ENCODE data around the gene MARCHF6.
"Not testable (repeated sequence)": the region's sequence is repeated elsewhere in the genome, so short reads cannot be mapped to it uniquely, and the experiment has no call there.

The MARCHF6 gene

DNA sequence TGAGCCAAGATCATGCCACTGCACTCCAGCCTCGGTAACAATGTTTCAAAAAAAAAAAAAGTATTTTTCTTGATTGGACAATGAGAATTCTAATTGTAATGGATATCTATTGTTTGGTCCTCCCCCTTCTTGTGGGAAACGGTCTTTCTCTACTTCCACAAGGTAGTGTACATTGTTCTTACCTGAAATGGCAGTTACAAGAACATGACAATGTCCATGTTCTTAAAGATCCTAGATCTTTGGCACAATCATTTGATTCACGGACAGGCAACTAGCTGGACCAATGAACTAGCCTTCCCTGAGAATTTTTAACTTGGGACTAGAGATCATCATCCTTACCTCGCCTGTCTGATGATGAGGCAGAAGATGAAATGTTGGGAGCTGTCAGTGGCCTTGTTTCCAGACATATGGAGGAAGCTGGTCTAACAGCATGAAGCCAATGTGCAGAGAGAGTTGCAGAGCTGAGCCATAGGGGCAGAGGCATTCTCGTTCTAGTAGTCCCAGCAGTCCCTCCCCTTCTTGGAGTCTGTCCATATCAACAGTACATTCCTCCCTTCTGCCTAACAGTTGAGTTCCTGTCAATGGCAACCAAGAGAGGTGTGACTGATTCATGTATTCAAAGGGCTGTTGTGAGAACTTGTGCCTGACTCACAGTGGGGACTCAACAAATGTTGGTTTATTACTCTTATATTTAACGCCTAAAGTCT is 2.1 kb upstream of the MARCHF6 start:
- no peak for DNase-seq

DNA sequence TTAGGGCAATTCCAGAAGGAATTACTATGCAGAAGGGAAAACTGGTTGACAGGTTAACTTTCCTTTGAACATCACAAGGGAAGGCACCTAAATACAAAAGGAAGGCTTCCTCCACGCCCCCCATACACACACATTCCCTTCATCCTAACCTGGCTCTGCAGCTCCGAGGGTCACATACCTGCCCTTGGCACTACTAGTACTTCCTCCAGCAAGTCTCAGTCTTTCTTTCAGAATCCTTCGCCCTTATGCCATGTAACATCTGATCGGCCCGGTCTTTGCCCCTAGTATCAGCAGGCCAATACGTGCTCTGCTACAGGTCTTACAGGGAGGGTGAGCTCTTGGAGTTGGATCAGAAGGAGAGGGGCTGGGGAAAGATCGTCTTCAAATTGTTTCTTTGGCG is 1.6 kb upstream of the MARCHF6 start:
- DNase-seq: no peak

DNA sequence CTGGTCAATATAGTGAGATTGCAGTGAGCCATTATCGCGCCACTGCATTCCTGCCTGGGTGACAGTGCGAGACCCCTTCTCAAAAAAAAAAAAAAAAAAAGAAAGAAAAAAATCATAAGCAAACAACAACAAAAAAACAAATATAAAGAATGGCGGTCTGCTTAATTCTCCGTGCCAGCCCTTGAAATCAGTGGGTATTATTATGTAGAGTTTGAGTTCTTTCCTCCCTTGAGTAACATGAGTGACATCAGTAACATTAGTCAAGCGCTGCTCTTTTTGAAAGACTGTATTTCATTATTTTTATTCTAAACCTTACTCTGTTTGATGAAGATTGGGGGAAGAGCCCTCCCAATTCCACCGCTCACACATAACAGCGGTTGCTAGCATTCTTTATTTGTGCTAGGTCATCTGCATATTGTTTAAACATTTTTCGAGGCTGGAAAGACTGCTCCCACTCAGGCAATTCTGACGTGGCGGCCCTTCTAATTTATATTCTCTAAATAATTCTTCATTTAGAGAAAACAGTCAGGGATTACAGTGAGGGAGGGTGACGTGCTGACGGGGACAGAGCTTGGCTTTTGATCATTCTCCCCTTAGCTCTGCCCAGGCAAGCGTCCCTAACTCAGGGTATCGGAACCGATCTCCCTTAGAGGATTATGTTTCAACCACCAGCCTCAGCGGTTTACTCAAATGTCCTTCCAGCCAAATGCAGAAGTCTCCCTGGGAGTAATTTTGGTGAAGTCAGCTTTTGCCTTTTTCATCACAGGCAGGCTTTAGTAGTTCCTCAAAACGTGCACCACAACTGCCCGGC is 860 bp upstream of the MARCHF6 start:
- DNase-seq: no peak

DNA sequence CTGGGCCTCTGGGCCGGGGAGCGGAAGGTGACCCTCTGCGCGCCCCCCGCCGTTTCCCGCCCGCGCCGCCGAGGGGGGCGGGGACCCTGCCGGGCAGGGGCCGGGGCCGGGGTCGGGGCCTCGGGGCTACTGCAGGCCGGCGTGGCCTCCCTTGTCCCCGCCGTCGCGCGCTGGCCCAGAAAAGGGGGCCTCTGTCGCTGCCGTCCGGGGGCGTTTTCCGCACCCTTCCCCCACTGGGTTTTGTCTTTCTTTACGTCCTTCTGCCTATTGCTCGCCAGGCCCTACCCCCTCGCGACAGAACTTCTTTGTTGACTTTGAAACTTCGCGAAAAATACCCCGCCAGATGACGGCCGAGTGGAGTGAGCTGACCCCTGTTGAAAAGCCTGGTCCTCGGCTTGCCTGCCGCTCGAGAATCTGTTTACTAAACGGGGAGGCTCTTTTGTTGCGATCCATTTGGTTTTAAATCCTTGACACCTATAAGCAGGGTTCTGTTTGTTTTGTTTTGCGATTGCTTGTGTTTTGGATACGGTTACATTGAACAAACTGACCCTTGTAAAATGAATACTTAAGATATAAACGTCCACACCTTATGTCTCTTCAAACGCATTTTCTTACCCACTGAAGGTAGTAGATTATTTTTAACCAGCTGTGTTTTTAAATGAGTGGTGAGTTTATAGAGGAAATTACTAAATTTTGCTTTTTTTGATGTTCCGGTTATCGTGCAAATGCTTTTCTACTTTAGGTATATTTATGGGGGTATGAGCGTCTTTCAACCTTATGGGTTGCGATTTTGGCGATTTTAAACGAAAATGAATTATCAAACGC is 765 bp downstream of the MARCHF6 start:
- DNase-seq: no peak

DNA sequence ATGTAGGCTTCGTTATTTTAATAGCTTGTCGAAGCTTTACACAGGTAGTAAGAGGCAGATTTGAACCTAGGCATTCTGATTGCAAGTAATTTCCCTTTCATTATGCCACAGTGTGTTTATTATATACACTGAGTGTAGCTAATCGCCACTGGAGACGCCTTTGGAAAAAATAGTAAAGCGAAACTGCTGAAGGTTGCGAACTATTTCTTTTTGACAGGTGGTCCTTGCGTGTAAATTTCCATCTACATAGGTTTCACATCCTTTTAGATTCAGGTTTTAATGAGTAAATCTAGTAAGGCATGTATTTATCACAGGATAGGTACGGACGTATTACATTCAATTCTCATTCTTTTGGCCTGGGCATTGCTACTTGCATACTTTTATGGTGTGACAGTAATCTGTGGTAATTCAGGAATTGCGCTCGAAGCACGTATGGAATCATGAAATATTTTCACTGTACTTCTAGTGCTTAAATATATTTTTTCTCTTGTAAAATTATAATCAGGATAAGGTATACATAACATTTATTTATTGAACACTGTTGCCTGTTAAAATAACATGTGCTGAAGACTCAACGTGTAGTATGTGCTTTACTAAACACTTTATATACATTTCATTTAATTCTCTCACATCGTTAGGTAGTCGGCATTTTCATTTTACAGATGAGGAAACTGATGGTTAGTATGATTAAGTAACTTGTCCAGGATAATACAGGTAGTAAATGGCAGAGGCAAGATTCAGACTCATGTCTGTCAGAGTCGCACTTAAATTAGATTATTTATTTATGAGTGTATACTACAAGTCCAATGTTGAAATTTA is 1.8 kb downstream of the MARCHF6 start:
- no peak for DNase-seq

DNA sequence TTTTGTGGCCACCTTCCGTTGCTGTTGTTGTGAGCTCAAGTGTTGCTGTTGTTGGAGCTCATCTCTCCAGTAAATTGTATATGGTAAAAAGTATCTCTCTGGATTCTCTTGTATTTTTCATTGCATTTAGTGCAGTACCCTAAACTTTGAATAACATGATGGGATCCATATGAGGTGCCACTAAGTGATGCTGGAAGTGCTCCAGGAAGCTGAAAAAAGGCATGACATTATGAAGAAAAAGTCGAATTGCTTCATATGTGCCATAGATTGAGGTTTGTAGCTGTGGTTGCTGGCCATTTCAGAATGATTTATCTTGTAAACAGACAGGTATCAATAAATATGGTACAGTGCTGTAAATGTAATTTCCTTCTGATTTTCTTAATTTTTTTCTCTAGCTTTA is 5.5 kb downstream of the MARCHF6 start:
- DNase-seq: no peak

DNA sequence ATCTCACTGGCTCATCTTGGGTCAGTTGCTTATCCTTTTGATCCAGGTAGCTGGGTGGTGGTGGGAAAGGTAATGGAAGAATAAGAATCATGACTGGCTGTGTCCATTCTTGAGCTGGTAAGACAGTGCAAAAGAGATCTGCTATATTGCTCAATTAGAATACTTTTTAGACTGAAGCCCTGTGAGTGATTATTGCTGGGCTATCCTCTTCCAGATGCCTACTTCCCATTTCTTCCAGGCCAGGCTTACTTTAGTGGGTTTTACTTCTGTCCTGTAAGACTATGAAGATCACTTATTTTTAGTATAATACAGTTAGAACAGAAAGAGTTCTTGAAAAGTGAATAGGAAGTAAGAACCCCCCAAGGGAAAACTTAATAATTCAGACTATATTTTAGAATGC is 7.2 kb downstream of the MARCHF6 start:
- no peak for DNase-seq

DNA sequence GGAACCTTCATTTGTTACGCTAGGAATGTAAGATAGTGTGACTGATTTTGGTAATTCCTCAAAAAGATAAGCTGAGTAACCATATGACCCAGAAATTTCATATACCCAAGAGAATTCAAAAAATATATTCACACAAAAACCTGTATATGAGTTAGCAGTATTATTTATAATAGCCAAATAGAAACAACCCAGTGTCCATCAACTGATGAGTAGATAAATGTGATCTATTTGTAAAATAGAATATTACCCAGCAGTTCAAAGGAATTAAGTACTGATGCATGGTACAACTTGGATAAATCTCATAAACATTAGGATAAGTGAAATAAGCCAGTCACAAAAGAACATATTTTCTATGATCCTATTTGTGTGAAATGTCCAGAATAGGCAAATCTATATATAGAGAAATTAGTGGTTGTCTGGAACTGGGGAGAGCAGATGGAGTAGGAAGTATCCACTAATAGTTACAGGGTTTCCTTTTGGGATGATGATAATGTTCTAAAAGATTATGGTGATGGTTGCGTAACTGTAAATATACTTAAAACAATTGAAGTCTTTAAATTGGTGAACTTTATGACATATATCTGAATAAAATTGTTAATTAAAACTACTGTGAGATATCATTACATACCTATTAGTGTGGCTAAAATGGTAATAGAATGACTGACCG is 10.2 kb downstream of the MARCHF6 start:
- DNase-seq: no peak

DNA sequence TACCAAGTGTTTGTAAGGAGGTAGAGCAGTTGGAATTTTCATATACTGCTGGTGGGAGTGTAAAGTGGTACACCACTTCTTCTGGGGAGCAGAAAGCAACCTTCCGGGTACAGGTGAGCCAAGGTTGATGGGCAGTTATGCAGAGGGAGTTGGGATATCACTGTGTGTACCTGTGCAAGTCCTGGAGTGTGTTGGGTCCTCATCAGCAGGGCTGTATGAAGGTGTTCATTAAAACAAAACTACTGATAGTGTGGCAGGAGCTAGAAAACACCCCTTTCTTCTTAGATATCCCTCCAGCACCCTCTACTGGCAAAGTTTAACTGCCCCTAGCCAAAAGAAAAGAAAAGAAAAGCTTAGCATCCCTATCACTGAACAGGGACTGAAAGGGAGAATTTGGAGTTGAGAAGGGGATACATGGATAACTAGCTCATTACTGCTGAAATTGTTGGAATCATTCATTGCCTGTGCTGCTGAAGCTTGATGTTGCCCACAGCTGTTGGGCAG is 10.7 kb downstream of the MARCHF6 start:
- no peak for DNase-seq

DNA sequence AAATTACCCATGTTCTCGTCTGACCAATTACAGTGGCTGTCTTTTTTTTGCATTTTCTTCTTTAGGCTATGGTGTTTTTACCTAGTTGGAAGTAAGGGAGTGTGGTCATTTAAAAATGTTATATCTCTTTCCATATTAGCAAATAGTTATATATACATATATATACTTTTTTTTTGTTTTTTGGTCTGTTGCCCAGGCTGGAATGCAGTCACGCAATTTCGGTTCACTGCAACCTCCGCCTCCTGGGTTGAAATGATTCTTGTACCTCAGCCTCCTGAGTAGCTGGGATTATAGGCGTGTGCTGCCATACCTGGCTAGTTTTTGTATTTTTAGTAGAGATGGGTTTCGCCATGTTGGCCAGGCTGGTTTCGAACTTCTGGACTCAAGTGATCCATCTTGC is 12.3 kb downstream of the MARCHF6 start:
- DNase-seq: no peak

DNA sequence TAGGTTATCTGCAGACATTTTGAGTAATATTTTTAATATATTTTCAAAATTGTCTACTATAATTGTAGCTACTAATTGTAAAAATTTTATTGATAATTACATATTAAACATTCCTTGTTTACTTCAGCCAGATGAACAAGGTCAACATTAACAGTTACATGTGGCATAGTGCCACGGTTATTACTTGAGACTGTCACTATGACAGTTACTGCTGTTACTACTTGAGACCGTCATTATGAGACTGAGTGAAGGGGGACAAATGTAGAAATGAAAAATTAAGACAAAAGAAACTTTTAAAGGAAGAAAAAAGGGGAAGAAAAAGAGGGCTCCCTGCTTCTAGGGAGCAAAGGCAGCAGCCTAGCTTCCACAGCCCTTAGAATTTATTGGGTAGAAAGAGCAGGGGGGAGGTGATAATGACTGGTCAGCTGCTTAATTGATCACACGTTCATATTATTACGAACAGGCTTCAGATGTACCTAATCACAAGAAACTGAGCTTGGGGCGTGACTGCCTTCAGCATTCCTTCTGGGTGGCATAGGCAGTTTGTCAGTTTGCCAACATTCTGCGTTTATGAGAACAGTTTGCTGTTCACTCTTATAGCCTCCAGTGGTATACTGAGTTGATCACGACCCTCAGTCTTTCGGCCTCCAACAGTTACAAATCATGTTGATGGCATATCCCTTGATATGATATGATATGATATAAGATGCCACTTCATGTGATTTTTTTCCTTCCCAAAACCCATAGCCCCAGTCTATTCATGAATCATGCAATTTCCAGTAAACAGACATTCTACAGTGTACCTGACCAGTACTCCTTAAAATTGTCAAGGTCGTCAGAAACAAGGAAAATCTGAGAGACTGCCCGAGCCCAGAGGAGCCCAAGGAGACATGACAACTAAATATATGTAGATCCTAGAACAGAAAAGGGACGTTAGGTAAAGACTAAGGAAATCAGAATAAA is 13.1 kb downstream of the MARCHF6 start:
- DNase-seq: no peak

DNA sequence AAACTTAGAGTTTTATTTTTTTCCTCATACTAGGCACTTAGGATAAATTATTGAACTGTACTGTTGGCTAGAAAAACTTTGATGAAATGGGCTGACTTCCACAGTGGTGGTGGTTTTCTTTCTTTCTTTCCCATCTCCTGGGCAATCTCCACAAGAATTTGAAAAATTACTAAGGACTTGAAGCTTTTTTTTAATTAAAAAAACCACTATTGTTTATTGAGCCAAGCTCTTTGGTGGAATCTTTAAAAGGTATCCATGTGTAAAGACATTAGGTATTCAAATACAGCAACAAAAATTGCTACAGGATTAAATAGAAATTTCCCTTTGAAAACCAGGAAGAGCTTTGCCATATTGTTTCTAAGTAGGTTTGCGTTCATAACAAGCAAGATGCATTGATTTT is 14.1 kb downstream of the MARCHF6 start:
- DNase-seq: no peak

DNA sequence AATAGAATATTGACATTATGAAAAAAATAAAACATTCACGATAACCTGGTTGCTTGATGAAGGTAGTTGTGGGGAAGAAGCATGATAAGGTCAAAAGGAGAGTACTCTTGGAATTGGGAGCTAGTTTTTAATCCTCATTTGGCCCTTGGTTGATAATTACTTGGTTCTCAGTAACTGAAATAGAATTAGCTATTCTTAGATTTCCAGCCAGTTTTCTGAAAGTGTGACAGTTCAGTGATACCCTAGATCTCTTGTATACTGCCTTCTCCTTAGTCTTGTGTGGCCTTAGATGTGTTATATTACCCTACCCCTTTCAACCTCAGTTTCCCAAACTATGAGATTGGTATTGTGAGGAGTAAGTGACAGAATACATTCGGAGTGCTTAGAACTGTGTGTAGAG is 17.4 kb downstream of the MARCHF6 start:
- DNase-seq: no peak

DNA sequence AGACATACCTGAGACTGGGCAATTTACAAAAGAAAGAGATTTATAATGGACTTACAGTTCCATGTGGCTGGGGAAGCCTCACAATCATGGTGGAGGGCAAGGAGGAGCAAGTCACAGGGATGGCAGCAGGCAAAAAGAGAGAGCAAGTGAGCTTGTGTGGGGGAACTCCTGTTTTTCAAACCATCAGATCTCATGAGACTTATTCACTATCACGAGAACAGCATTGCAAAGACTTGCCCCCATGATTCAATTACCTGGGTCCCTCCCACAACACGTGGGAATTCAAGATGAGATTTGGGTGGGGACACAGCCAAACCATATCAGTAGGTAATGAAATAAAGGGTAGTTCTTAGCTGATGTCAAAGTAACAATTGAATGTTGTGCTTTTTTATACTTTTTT is 17.9 kb downstream of the MARCHF6 start:
- not testable (repeated sequence) for DNase-seq

DNA sequence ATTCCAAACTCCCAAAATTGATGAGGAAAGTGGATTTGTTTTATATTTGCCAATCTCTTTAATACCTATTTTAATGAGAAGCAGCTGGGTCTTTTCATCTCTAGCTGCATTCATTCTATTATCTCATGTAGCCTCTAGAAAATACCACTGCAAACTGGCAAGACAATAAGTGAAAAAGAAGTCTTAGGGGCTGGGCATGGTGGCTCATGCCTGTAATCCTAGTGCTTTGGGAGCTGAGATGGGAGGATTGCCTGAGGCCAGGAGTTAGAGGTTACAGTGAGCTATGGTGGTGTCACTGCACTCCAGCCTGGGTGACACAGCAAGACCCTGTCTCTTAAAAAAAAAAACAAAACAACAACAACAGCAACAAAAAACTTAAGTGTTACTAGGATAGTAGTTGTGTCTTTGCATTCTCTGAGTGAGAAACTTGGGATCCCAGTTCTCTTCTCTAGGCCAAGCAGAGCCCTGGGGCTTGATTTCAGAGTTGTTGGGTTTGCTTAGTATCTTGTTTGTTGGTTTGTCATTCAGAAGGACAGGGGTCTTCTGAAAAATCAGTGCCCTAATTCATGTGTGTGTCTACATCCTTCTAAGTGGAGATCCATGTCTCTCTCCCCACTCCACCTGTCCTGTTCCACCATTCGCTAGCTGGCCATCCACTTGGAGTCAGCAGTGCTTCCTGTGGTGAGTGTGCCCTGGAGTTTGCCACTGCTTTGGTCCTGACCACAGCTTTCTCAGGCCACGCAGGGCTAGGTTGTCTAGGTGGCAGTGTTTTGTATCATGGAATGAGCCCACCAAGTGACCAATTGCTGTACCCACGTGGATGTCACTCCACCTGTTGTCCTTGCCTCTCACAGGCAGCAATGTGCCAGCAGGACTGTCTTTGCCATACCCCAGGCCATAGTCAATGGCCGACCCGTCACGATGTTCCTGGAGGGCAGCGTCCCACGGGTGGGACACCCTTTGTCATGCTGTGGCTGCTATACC is 19.5 kb downstream of the MARCHF6 start:
- DNase-seq: no peak

DNA sequence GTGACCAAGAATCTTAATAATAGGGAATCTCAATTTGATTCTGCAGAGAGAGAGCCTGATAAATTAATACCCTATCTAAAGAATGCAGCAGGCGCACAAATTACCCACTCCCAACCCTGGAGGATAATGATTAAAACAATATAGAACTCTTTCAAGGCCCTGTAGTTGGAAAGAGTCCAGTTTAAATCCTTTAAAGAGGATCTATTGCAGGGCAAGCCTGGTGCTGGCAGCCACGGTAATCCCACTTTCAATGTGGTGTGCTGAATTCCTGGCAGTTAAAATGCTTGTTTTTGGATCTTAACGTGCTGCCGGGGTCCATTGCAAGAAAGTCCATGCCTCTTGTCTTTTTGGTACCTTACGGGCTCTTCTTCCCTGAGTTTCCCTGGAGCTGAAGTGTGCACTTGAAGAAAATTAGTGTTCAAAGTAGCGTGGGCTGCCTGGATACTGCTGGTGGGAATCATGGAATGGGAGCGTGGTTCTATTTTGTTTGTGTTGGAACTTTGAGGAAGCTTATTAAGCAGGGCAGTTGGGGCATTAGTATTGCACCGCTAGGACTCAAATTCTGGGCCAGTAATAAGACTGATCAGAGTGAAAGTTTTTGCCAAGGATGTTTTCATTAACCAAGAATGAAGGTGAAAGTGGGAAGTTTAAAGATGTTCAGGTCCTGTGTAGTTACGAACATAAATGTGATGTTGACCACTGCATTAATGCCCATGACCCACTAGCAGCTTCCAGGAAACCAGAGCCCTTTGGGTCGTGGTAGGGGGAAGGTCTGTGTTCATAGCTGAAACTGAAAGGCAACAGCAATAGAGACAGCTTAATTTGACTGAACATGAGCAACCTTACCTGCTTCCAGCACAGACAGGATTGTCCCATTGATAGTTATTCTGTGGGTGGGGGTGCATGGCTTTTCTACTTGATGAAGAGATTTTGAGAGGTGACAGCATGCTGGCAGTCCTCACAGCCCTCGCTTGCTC is 20.8 kb downstream of the MARCHF6 start:
- DNase-seq: no peak

DNA sequence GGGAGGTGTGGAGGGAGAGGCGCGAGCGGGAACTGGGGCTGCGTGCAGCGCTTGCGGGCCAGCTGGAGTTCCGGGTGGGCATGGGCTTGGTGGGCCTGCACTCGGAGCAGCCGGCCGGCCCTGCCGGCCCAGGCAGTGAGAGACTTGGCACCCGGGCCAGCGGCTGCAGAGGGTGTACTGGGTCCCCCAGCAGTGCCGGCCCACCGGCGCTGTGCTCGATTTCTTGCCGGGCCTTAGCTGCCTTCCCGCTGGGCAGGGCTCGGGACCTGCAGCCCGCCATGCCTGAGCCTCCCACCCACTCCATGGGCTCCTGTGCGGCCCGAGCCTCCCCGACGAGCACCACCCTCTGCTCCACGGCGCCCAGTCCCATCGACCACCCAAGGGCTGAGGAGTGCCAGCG is 21.7 kb downstream of the MARCHF6 start:
- not testable (repeated sequence) for DNase-seq

DNA sequence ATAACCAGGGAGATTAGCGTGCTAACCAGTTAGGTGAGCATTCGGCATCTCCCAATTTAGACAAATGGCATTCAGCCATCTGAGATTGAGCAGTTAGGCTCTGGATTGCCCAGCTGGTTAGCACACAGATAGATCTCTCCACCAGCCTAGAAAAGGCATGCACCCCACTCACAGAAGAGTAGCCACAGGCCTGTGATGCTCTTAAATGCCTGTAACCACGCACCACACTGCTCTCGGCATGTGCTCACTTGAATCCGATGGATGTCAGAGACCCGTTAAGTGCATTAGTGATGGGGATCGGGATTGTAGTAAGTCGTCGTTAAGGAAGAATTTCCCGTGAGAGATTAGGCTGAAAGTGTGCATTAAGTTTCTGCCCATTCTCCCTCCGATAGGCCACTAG is 23.0 kb downstream of the MARCHF6 start:
- no peak for DNase-seq

All from NCI-H1417 treated with DMSO at 0.1 percent for 48 hours (cell line).